Inferior parietal cortex (tissue), 1 donor: ENCODE measurements around the gene ZSCAN5C.
"Not testable (repeated sequence)": the region's sequence is repeated elsewhere in the genome, so short reads cannot be mapped to it uniquely, and the experiment has no call there.

Experiments
- DNase-seq: peaks from one replicate; pipeline ENCODE4 v3.0.0-alpha.2; 2016; ENCODE audit errors: extremely low spot score

Gene ZSCAN5C

DNA sequence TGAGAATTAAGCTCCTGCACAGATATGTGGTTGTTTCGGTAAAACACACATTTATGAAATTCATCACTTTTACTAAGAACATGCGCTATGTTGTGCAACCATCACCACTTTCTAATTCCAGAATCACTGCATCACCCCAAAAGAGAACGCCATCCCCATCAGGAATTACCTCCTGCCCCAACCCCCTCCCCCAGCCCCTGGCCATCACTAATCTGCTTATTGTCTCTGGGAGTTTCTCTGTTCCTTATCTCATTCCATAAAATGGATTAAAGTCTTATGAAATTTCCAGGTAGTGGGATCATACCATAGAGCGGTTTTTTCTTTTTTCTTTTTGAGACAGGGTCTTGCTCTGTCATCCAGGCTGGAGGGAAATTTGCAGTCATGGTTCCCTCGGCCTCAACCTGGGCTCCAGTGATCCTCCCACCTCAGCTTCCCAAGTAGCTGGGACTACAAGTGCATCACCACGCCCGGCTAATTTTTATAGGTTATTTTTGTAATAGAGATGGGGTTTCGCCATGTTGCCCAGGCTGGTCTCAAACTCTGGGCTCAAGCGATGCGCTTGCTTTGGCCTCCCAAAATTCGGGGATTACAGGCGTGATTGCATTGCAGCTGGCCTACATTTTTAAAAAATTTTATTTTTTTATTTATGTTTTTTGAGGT is 8.0 kb upstream of the ZSCAN5C start:
- no peak for DNase-seq

DNA sequence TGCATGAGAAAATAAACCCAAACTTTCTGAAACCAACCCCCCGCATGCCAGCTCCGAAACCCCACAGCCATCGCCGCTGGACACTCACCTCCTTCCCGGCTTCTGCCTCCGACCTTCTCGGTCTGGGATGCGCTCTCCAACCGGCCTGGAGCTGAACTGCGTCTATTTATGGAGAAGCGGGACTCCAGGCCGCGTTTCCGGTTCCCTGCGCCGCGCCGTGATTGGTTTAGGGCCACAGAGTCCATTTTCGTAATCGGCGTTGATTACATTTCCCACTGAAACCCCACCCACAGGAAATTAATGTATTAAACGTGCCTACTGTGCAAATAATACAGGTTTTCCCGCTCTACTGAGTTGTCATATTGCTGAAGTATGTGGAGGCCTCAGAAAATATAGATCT is 4.4 kb upstream of the ZSCAN5C start, which contains the start of gene ZSCAN5B:
Gene ZSCAN5B (minus strand): TSS at position 138 of the 400 bp plus-strand sequence. CDS start 4,731 bp downstream, outside the sequence.
- DNase-seq, result not testable (repeated sequence)

DNA sequence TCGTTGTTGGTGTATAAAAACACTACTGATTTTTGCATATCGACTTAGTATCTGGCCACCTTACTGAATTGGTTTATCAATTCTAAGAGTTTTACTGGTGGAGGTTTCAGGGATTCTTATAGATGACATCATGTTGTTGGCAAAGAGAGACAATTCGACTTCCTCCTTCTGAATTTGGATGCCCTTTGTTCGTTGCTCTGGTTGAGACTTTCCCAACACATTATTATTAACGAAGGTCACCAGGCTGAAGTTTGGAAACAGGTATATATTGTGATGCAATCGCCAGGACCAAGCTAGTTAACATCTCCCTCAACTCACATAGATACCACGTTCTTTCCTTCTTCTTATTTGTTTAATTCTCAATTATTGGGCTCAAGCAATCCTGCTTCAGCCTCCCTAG is 2.4 kb upstream of the ZSCAN5C start:
- DNase-seq, result no peak

DNA sequence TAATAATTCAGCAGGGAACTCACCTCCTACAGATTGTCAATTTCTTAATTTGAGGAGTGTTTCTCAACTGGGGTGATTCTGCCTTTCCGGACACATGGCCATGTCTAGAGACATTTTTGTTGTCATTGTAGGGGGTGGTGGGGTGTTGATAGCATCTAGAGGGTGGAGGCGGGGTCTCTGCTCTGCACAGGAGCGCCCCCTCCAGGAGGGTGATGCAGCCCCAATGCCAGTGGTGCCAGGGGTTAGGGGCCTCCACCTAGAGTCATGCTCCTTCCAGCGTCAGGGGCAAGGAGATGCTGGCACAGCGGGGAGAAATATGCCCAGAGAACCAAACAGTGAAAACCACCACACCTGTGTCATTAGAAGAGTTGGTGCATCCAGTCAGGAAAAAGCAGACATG is 5.5 kb downstream of the ZSCAN5C start:
- DNase-seq, result not testable (repeated sequence)

DNA sequence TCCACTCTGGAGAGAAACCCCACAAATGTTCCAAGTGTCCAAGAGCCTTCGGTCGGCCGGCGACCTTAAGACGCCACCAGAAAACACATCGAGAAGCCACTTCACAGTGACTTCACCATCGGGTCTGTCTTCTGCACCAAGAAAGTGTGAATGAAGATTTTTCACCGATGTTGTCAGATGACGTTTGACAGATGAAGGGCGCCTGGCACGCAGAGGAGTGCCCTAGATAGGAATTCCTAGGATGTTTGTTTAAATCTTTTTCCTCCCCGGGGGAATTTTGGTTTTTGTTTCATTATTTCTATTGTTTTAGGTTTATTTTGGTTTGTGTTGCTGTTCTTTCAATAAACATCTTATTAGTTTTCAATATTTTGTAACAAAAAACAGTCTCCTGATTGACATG is 7.0 kb downstream of the ZSCAN5C start:
- no peak for DNase-seq

DNA sequence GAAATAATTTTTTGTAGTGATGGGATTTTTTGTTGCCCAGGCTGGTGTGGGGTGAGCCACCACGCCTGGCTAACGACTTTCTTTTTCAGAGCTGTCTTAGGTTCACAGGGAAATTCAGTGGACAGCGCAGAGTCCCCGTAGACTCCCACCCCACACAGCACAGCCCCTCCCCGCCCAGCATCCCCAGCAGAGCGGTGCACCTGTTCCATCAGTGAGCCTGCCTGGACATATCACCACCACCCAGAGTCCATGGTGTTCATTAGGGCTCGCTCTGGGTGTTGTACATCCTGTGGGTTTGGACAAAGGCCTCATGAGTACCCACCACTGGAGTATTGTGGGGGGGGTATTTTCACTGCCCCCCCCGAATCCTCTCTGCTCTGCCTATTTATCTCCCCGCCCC is 8.0 kb downstream of the ZSCAN5C start:
- DNase-seq, result not testable (repeated sequence)

DNA sequence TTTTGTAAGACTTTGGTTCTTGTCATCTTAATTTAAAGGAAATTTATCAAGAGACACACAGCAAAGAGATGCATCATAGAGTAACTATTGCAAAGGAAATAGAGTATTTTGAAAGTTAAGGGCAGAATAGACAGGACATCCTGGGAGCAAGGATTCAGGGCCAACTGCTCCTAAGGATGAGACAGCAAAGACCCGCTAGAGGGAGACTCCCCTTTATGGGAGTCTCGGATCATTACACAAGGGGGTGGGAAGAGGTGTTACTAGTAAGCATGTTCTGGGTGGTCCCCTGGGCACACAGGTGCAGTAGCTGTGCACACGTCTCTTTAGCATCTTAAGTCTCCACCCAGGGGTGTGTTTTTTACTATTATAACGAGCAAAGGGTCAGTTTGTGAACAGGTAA is 9.6 kb downstream of the ZSCAN5C start:
- DNase-seq, result no peak

DNA sequence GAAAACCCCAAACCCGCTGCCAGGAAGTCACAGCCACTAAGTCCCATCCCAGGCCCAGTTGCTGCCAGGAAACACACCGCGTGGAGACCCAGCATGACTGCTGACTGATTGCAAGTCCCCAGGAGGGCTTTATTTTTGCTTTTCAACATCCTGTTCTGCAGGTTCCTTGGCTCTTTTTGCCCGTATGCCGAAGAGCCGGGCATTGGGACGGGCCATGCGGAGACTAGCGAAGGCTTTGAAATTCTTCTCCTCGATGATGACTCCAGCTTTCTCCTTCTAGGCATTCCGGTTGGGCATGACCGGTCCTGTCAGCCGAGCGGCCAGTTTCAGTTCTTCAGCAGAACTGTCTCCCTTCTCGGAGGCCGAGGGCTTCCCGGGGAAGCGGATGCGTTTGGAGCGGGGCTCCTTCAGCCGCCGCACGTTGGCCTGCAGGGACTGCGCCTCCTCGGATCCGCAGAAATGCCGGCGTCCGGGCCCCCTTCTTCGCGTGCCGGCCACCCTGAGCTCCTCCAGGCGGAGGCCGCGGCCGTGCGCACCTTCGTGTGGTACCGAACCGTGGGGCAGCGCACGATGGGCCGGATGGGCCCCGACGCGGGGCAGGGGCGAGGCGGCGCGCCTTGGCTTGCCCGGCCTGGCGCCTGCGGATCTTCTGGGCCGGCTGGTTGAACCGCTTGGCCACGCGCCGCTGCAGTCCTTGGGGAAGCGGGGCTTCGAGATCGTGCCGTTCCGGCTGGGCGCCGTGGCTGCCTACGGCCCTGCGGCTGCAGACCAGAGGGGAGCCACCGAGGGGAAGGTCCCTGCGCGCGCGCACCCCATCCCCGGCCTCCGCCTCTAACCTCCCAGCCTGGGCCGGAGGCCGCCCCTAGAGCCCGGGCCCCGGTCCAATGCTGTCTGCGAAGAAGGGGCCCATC is 15.2 kb downstream of the ZSCAN5C start:
- no peak for DNase-seq

DNA sequence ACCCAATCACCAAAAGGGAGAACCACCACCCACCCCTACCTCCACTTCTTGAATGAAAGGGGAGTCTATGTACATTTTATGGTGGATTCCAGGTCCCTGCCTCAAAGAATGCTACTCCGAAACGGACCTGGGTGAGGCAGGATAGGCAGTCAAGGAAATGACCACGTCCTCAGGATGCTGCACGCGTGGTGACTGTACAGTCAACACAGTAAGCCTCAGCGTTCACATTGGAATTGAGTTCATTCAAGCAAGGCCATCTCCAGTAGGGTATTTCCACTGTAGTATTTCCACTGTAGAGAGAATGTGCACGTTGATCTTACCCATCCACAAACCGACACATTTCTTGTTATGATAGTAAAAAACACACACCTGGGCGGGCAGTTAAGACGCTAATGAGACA is 16.9 kb downstream of the ZSCAN5C start:
- DNase-seq, result no peak

DNA sequence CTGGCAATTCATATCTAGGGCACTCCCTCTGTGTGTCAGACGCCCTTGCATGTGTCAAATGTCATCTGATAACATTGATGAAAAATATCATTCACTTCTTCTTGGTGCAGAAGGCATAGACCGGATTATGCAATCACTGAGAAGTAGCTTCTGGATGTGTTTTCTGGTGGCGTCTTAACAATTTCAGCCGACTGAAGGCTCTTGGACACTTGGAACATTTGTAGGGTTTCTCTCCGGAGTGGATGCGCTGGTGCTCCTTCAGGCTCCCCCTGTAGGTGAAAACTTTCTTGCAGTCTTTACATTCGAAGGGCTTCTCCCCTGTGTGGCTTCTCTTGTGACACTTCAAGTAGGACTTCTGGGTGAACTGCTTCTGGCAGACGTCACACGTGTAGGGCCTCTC is 19.4 kb downstream of the ZSCAN5C start:
- not testable (repeated sequence) for DNase-seq

DNA sequence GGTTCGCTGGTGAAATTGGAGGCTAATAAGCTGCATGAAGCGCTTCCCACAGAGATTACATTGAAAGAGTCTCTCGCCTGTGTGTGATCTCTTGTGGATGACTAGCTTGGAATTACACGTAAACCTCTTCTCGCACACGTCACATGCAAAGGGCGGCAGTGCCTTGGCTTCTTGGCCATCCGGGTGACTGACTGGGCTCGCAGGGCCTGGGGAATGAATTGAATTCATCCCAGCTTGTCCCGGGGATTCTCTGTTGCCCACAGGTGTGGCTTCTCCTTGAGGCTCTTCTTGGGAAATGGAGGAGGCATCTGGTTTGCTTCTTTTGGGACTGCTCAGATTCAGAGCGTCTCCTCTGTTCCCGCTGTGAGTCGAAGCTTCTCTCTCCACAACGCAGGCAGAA is 19.8 kb downstream of the ZSCAN5C start:
- no peak for DNase-seq

DNA sequence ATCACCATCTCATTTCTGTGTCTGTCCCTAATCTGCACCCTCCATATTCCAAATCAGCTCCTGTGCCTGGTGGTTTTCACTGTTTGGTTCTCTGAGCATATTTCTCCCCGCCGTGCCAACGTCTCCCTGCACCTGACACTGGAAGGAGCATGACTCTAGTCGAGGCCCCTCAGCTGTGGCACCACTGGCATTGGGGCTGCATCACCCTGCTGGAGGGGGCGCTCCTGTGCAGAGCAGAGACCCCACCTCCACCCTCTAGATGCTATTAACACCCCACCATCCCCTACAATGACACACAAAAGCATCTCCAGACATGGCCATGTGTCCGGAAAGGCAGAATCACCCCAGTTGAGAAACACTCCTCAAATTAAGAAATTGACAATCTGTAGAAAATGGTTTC is 20.8 kb downstream of the ZSCAN5C start:
- DNase-seq, result no peak

DNA sequence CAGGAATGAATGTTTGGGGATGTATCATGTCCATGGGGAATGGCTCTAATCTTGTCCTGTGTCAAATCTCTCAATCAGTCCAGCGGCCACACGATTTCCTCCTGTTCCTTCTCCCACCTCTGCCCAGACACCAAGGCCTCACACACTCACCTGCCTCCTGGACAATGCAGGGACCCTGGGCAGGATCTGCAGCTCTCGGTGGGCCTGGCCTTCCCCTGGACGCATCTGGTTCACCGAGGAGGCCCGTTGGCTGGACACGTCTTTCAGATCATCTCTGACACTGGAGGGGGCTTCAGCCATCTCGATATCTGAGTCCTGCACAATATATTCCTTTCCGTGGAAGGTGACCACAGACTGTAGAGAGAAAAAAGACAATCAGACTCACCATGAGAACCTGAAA is 21.4 kb downstream of the ZSCAN5C start:
- no peak for DNase-seq

DNA sequence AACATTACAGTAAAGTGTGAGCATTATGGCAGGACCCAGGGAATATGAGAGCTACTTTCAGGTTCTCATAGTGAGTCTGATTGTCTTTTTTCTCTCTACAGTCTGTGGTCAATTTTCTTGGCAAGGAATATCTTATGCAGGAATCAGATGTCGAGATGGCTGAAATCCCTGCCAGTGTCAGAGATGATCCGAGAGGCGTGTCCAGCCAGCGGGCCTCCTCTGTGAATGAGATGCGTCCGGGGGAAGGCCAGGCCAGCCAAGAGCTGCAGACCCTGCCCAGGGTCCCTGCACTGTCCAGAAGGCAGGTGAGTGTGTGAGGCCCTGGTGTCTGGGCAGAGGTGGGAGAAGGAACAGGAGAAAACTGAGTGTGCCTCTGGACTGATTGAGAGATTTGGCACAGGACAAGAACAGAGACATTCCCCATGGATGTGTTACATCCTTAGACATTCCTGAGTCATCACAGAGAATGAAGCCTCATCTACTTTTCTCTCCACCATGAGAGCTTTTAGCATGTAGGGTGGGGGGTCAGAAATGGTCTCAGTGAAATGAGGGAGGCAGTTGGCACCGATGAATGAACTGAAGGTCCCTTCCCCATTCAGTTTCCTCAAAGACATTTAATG is 43.2 kb downstream of the ZSCAN5C start:
- DNase-seq, result no peak

DNA sequence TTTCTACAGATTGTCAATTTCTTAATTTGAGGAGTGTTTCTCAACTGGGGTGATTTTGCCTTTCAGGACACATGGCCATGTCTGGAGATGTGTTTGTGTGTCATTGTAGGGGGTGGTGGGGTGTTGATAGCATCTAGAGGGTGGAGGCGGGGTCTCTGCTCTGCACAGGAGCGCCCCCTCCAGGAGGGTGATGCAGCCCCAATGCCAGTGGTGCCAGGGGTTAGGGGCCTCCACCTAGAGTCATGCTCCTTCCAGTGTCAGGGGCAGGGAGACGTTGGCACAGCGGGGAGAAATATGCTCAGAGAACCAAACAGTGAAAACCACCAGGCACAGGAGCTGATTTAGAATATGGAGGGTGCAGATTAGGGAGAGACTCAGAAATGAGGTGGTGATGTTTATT is 43.7 kb downstream of the ZSCAN5C start:
- not testable (repeated sequence) for DNase-seq

DNA sequence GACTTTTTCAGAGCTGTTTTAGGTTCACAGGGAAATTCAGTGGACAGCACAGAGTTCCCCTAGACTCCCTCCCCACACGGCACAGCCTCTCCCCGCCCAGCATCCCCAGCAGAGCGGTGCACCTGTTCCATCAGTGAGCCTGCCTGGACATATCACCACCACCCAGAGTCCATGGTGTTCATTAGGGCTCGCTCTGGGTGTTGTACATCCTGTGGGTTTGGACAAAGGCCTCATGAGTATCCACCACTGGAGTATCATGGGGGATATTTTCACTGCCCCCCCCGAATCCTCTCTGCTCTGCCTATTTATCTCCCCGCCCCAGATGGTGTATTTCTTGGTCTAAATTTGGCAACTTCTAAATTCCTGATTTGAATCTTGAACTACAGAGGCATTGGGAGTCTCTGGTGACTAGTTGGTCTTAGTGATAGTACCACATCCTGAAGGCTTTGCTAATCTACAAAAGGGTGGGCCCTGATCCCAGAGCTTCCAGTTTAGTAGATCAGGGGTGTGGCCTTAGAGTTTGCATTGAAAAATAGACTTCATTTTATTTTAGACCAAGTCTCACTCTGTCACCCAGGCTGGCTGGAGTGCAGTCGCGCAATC is 46.8 kb downstream of the ZSCAN5C start:
- DNase-seq, result not testable (repeated sequence)

DNA sequence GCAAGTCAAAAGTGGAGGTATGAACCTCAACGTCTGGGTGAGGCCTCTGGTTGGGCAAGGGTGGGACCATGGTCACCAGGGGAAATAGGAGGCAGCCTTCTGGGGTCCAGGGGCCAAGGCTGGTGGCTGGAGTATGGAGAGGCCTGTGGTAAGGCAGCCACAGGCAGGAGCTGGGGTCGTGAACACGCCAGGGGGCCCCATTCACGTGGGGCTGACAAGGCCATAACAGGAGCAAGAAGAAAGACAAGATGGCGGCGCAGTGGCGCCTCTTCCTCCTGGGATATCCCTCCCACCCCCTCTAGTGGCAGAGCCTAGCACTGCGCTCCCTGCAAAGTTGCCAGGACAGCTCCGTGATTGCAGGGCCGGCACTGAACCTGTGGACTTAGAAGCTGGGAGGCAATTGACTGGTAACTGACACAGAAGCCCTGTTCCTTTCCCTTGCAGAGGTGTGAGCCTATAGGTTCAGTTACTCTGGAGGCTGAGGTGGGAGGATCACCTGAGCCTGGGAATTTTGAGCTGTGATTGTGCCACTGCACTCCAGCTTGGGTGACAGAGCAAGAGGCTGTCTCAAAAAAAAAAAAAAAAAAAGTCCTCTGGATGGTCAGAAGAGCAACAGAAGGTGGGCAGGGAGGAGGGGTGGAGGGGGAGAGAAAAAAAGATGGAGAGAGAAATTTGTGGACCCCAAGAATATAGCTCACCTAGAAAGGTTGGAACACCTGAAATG is 50.8 kb downstream of the ZSCAN5C start:
- DNase-seq, result no peak

DNA sequence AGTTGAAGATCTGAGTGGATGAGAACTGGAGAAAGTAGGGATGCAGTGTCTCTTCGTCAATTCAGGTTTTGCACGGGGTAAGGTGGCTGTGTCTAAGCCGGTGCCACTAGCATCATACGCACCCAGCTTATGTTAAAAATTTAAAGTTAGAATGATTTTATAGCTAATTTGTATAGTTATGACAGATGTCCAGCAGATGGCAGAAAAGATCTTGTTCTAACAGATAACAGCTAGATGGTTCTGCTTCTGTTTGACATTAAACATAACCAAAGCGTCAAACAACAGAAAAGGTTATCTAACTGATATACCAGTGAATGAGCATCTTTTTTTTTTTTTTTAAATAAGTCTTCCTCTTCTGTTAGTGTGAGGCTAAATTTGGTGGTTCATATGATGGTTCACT is 51.7 kb downstream of the ZSCAN5C start:
- DNase-seq, result peak; percentile 71

DNA sequence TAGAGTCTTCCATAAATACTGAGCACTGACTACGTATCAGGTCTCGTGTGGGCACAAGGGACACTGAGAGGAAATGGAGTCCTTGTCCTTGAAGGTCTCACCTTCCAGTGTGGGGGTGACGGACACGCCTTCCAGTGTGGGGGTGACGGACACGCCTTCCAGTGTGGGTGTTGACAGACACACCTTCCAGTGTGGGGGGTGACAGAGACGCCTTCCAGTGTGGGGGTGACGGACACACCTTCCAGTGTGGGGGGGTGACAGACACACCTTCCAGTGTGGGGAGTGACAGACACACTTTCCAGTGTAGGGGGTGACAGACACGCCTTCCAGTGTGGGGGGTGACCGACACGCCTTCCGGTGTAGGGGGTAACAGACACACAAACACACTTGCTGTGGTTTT is 56.2 kb downstream of the ZSCAN5C start:
- no peak for DNase-seq
